Endothelial cell of umbilical vein (primary cell): ENCODE measurements around the gene NPAS1. TPM values are rescaled to one million over a fixed set of nuclear protein-coding genes. Genes with fewer than 3 reads are reported as not detected.

Source experiments
- BruUV-seq: library from RNA; stranded (reverse); fragments of 400-500 nt; replicated peaks from 2 replicates; lab custom pipeline; 2021; lab: Mats Ljungman, UMichigan
- CTCF ChIA-PET: fragments of 300-600, 350-600 bp; sonication (Branson Sonifier 250); formaldehyde crosslinking; loops from one replicate; lab custom pipeline; 2021; ENCODE audit warnings: antibody characterized with exemption, inconsistent platforms; lab: Charles Lee
- POLR2A ChIA-PET: fragments of 300-600, 350-600 bp; sonication (Branson Sonifier 250); formaldehyde crosslinking; loops from one replicate; lab custom pipeline; 2021; ENCODE audit warnings: antibody characterized with exemption, inconsistent platforms; lab: Charles Lee
- DNase-seq: peaks from one replicate; pipeline ENCODE4 v3.0.0-alpha.2; 2011; ENCODE audit warnings: low read depth, low spot score
- FAIRE-seq: peaks from 2 replicates; lab custom pipeline; 2011; peaks lifted over from hg19 to GRCh38; lab: Jason Lieb, UNC
- H2AFZ ChIP-seq: 2 replicates; pipeline ENCODE4 v1.6.0; 2012; ENCODE audit warnings: low read depth, low read length, control low read depth, inconsistent platforms
- H3K27ac ChIP-seq: 2 replicates; pipeline ENCODE4 v1.5.1; 2011; ENCODE audit warnings: low read depth, mild to moderate bottlenecking, control low read depth, low read length, moderate library complexity; ENCODE audit not compliant: insufficient read depth
- H3K27me3 ChIP-seq, 2 experiments: 2 replicates each; pipeline versions ENCODE4 v1.6.0 to v1.6.1; 2011; ENCODE audit warnings: low read length in 2 of 2, mixed read lengths in 1 of 2; ENCODE audit not compliant: control insufficient read depth in 2 of 2, insufficient read depth in 2 of 2
- H3K36me3 ChIP-seq, 2 experiments: 2 replicates in 1 of 2; 3 replicates in 1 of 2; pipeline ENCODE4 v1.5.1; 2011; ENCODE audit warnings: low read length in 2 of 2, mild to moderate bottlenecking in 1 of 2, moderate library complexity in 1 of 2; ENCODE audit not compliant: control insufficient read depth in 2 of 2, insufficient read depth in 2 of 2; ENCODE audit errors: extremely low read depth in 1 of 2
- H3K4me1 ChIP-seq: 3 replicates; pipeline ENCODE4 v1.5.1; 2011; ENCODE audit warnings: mild to moderate bottlenecking, low read length; ENCODE audit not compliant: control insufficient read depth, insufficient read depth; ENCODE audit errors: extremely low read depth
- H3K4me2 ChIP-seq: 2 replicates; pipeline ENCODE4 v1.6.1; 2011; ENCODE audit warnings: low read length, control low read depth, mixed read lengths; ENCODE audit not compliant: insufficient read depth
- H3K4me3 ChIP-seq, 3 experiments: fragments of 200-600 bp in 1 of 3; sonication (generic), shearing (Covaris generic) in 1 of 3; replicated peaks in 1 of 3; 2 replicates each; pipeline ENCODE4 v1.5.1; 2011 to 2016; ENCODE audit warnings: control low read depth in 3 of 3, low read length in 3 of 3, mild to moderate bottlenecking in 2 of 3, inconsistent platforms in 1 of 3, low read depth in 1 of 3, moderate library complexity in 1 of 3; ENCODE audit not compliant: insufficient read depth in 1 of 3
- H3K79me2 ChIP-seq: 2 replicates; pipeline ENCODE4 v1.6.0; 2012; ENCODE audit warnings: low read length, inconsistent platforms; ENCODE audit not compliant: control insufficient read depth, insufficient read depth
- H3K9ac ChIP-seq: replicated peaks from 2 replicates; pipeline ENCODE3; 2011; ENCODE audit warnings: low read length, control low read depth; ENCODE audit not compliant: insufficient read depth; ENCODE audit errors: extremely low read depth
- H3K9me1 ChIP-seq: replicated peaks from 3 replicates; pipeline ENCODE4 v1.6.0; 2011; ENCODE audit warnings: mild to moderate bottlenecking, low read length; ENCODE audit not compliant: control insufficient read depth, insufficient read depth; ENCODE audit errors: extremely low read depth
- H3K9me3 ChIP-seq: replicated peaks from 2 replicates; pipeline ENCODE4 v1.5.1; 2012; ENCODE audit warnings: low read length, inconsistent platforms; ENCODE audit not compliant: control insufficient read depth, insufficient read depth
- H4K20me1 ChIP-seq: replicated peaks from 2 replicates; pipeline ENCODE3; 2011; ENCODE audit warnings: mild to moderate bottlenecking, low read length; ENCODE audit not compliant: control insufficient read depth, insufficient read depth; ENCODE audit errors: extremely low read depth
- CTCF ChIP-seq, 2 donors: IDR thresholded peaks; 1 replicate in 1 of 2; 2 replicates in 1 of 2; pipeline ENCODE4 v1.5.1; 2011; ENCODE audit warnings: low read length in 2 of 2, mild to moderate bottlenecking in 2 of 2, moderate library complexity in 2 of 2, control low read depth in 1 of 2, inconsistent platforms in 1 of 2, low read depth in 1 of 2; ENCODE audit not compliant: insufficient read depth in 1 of 2; ENCODE audit errors: extremely low read depth in 1 of 2
- EZH2 ChIP-seq: IDR thresholded peaks from 2 replicates; pipeline ENCODE4 v1.6.1; 2012; ENCODE audit warnings: borderline replicate concordance, low read depth, mild to moderate bottlenecking, moderate library complexity, low read length, inconsistent platforms; ENCODE audit not compliant: severe bottlenecking
- FOS ChIP-seq: IDR thresholded peaks from 2 replicates; pipeline ENCODE4 v1.6.1; 2011; ENCODE audit warnings: mild to moderate bottlenecking, low read length, moderate library complexity, borderline replicate concordance; ENCODE audit not compliant: insufficient read depth
- GATA2 ChIP-seq: IDR thresholded peaks from 2 replicates; pipeline ENCODE4 v1.7.0; 2011; ENCODE audit warnings: low read depth, mild to moderate bottlenecking, moderate library complexity, mixed read lengths, low read length; ENCODE audit not compliant: insufficient read length, insufficient read depth
- JUN ChIP-seq: IDR thresholded peaks from 2 replicates; pipeline ENCODE4 v1.6.1; 2011; ENCODE audit warnings: borderline replicate concordance, low read depth; ENCODE audit not compliant: insufficient read length, insufficient read depth
- MAX ChIP-seq: IDR thresholded peaks from 2 replicates; pipeline ENCODE4 v1.6.1; 2011; ENCODE audit not compliant: insufficient read depth, insufficient read length
- MYC ChIP-seq: IDR thresholded peaks from one replicate; pipeline ENCODE4 v1.6.1; 2011; ENCODE audit warnings: mild to moderate bottlenecking, low read depth, low read length
- POLR2A ChIP-seq: IDR thresholded peaks from 2 replicates; pipeline ENCODE4 v1.6.1; 2012; ENCODE audit warnings: low read depth, mild to moderate bottlenecking, control low read depth, low read length
- POLR2AphosphoS5 ChIP-seq: IDR thresholded peaks from 2 replicates; pipeline ENCODE4 v1.6.1; 2012; ENCODE audit warnings: low read depth, mild to moderate bottlenecking, control low read depth, low read length, moderate library complexity; ENCODE audit not compliant: insufficient read depth
- dilution Hi-C: fragments of 300-500 bp; cut with MboI; formaldehyde crosslinking; loops from one replicate; pipeline ENCODE4 v1.15.0; 2019; ENCODE audit warnings: low sequenced_read_pairs; ENCODE audit not compliant: extremely low pct_ligation_motif_present
- intact Hi-C: fragments of 100-400 bp; cut with micrococcal nuclease; formaldehyde crosslinking; loops from one replicate; pipeline ENCODE4 v1.10.0; 2022
- polyA plus RNA-seq, 4 experiments: library from polyadenylated mRNA; depleted of rRNA in 3 of 4; stranded (reverse) in 3 of 4; unstranded in 1 of 4; fragments of >200 nt; gene quantifications; 2 replicates each; pipeline versions ENCODE4 v1.2.1 to v1.2.3, GENCODE V29; 2011 to 2012; ENCODE audit warnings: missing spikeins in 1 of 4
- total RNA-seq: library from RNA; stranded (reverse); gene quantifications from 2 replicates; pipeline ENCODE4 v1.2.3, GENCODE V29; 2021

NPAS1 gene
- total and polyA plus RNA-seq, 2 donors (not counting 3 experiments of a cell fraction or from before 2014, with no cell fraction given): 0.18 to 0.62 TPM

GRCh38 chr19:46978171-46978869, 41.3 kb upstream of the NPAS1 start:
- no peak overlapping the region for H3K4me2 ChIP-seq
- no peak overlapping the region for H3K9ac ChIP-seq
- FAIRE-seq (peak; percentile 12), DNase-seq (peak; percentile 13)
- H3K36me3 ChIP-seq: no peaks in the 10 kb centered on the region
- no peak overlapping the region for H2AFZ ChIP-seq
- CTCF ChIA-PET: interaction anchor here (2.7 kb wide), 1 partner anchor 122 kb away, joined by 33 read pairs; no protein-coding TSS in a partner anchor
- dilution Hi-C loops: no loop called here
- H3K9me1 ChIP-seq: no peaks in the 10 kb centered on the region
- TF ChIP-seq CTCF (IDR thresholded peaks at IDR 0.05; ENCODE audit: extremely low read depth in 1 of 2, insufficient read depth in 1 of 2, low read depth in 1 of 2, low read length in 2 of 2) (no peak), POLR2A (no peak), JUN (no peak), MYC (no peak), EZH2 (no peak), MAX (no peak), POLR2AphosphoS5 (no peak), FOS (no peak), GATA2 (no peak)
- peaks cover 39% of the 10 kb centered on the region for H3K4me1 ChIP-seq
- no peak overlapping the region for H3K27ac ChIP-seq
- POLR2A ChIA-PET: no interaction called here
- H3K27me3 ChIP-seq: no peaks in the 10 kb centered on the region
- no peaks in the 10 kb centered on the region for H3K9me3 ChIP-seq
- intact Hi-C loops: loop anchor here (5.0 kb wide), 1 partner anchor 41 kb away; no protein-coding TSS in a partner anchor
- peaks cover 4% of the 10 kb centered on the region for H3K79me2 ChIP-seq
- H3K4me3 ChIP-seq: no peak overlapping the region
- BruUV-seq: no TSS peak
- H4K20me1 ChIP-seq: no peaks in the 10 kb centered on the region
